Measurements from ENCODE around the gene SMG5. TPM values are rescaled to one million over a fixed set of nuclear protein-coding genes. Genes with fewer than 3 reads are reported as not detected.

The SMG5 gene
- total and polyA plus RNA-seq, 2 experiments from 2014 or later, result 25.9 to 118 TPM

- Histone ChIP-seq H3K9me2 (ENCODE audit: insufficient read depth) (no peaks in the 10 kb centered on the region), H3F3A (replicated peaks; ENCODE audit: low read depth) (peaks cover 32% of the 10 kb centered on the region; the same call in 1 of the 2 replicates), H3K36me3 (ENCODE audit: insufficient read depth) (peaks cover 46% of the 10 kb centered on the region), H3K4me3 (no peak overlapping the region), H3K4me2 (no peak overlapping the region), H4K20me1 (replicated peaks; ENCODE audit: insufficient read depth) (peaks cover 49% of the 10 kb centered on the region), H3K27me3 (ENCODE audit: insufficient read depth) (no peaks in the 10 kb centered on the region), H2AFZ (no peak overlapping the region), H3K79me2 (replicated peaks; ENCODE audit: insufficient read depth) (peaks cover 45% of the 10 kb centered on the region), H3K4me1 (ENCODE audit: insufficient read depth) (peaks cover 16% of the 10 kb centered on the region), H3K27ac (ENCODE audit: low read depth) (0 out of 2 replicates have a peak overlapping the region, but pooled peaks have one; percentile 21)
- peaks cover 41% of the 10 kb centered on the region for H3K36me3 Mint-ChIP-seq (ENCODE audit: low read depth)
- peaks cover 12% of the 10 kb centered on the region for H3K27me3 Mint-ChIP-seq (ENCODE audit: insufficient read depth, low read depth, poor library complexity)
- no peak overlapping the region for H3K4me3 Mint-ChIP-seq
- ATAC-seq (no peak), DNase-seq (ENCODE audit: low spot score) (no peak)
- H3K9me3 Mint-ChIP-seq, result no peaks in the 10 kb centered on the region
- H3K27ac Mint-ChIP-seq, result no peak overlapping the region
- TF ChIP-seq CREB1 (CRISPR knock-in tag; IDR thresholded peaks at IDR 0.05; ENCODE audit: low read depth), result no peak
- no peak for TF ChIP-seq REST (IDR thresholded peaks at IDR 0.05; ENCODE audit: unreplicated experiment)
- TF ChIP-seq ZNF114 (CRISPR knock-in tag; IDR thresholded peaks at IDR 0.05), result no peak
- no peak for TF ChIP-seq EZH2 (IDR thresholded peaks at IDR 0.05; ENCODE audit: low read depth, unreplicated experiment)
- no peak for TF ChIP-seq ETS1 (IDR thresholded peaks at IDR 0.05)
- TF ChIP-seq POLR2AphosphoS5 (IDR thresholded peaks at IDR 0.05; ENCODE audit: low read depth), result no peak
- no peak for TF ChIP-seq JUNB (IDR thresholded peaks at IDR 0.05; ENCODE audit: unreplicated experiment)
- no peak for TF ChIP-seq STAT1 (IDR thresholded peaks at IDR 0.05; ENCODE audit: unreplicated experiment)
- TF ChIP-seq ZNF331 (CRISPR knock-in tag; IDR thresholded peaks at IDR 0.05; ENCODE audit: low read depth), result no peak
- no peak for TF ChIP-seq CTCF (conservative IDR thresholded peaks at IDR 0.05; ENCODE audit: low read depth in 2 of 2)
- TF ChIP-seq EZH2phosphoT487 (IDR thresholded peaks at IDR 0.05; ENCODE audit: unreplicated experiment), result no peak
- no peak for TF ChIP-seq NANOG (IDR thresholded peaks at IDR 0.05; ENCODE audit: borderline replicate concordance)
- TF ChIP-seq ZNF462 (CRISPR knock-in tag; IDR thresholded peaks at IDR 0.05), result no peak
- H3K4me1 Mint-ChIP-seq, result peaks cover 19% of the 10 kb centered on the region
Observed at GRCh38 chr1:156279837-156280236, 2.8 kb downstream of the SMG5 start.

Measured in GM23338 (cell line).